ENCODE measurements around the gene ZSWIM9.
"Not testable (repeated sequence)": the region's sequence is repeated elsewhere in the genome, so short reads cannot be mapped to it uniquely, and the experiment has no call there.

Gene ZSWIM9

GRCh38 chr19:48220784-48221183 is 50.3 kb downstream of the ZSWIM9 start:
- DNase-seq: not testable (repeated sequence)

DNA sequence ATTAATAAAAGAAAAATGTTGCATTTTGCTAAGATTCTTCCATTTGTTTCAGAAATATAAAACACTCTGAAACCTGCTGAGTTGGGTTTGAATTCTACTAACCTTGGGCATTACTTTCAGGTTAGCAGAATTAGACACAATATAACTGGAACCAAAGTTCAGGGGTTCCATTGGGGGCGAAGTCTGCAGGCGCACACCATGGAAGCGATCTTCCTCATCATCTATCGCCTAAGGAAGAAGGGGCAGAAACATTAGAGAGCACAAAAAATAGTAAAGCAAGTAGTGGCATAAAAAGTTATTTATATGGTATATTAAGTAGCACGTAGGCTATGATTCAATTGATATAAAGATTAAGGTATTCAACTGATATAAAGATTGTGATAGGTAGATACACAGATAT is 51.1 kb downstream of the ZSWIM9 start:
- no peak for DNase-seq

DNA sequence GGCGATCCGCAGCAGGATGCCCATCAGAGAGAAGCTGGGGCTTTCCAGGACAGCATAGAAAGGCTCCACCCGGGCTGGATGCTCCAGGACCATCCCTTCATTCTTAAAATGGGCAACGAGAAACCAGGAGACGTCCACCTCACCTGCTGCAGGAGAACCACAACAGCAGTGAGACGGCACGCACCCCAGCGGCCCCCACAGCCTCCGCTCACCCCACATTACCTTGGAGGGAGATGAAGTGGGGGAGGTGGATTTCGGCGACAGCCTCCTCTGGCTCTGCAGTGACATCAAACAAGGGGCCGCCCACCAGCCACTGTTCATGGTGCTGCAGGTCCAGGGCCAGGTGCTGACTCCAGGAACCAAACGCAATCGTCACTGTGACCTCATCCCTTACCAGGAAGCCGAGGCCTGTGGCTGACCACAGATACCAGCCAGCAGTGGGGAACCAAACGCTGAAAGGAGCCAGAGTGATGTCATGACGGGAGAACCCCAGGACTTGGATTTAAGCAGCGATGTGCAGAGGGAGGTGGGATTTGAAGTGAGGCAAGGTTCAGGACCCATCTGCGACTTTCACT is 60.2 kb downstream of the ZSWIM9 start:
- no peak for DNase-seq

GRCh38 chr19:48237057-48237456 is 66.6 kb downstream of the ZSWIM9 start:
- no peak for DNase-seq

- DNase-seq: no peak
Observed at GRCh38 chr19:48239120-48239519, 68.6 kb downstream of the ZSWIM9 start.

DNA sequence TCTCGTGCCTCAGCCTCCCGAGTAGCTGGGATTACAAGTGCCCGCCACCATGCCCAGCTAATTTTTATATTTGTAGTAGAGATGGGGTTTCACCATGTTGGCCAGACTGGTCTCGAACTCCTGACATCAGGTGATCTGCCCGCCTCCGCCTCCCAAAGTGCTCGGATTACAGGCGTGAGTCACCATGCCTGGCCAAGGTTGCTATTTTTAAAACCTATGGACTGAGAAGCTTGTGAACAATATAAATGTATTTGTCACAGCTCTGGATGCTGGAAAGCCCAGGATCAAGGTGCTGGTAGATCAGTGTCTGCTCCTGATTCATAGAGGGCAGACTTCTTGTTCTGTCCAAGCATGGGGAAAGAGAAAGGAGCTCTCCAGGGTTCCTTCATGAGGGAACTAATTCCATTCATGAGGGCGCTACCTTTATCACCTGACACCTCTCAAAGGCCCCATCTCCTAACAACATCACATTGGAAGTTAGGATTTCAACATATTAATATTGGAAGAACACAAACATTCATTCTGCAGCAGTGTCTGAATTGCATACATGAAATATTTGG is 69.2 kb downstream of the ZSWIM9 start:
- DNase-seq: no peak

DNA sequence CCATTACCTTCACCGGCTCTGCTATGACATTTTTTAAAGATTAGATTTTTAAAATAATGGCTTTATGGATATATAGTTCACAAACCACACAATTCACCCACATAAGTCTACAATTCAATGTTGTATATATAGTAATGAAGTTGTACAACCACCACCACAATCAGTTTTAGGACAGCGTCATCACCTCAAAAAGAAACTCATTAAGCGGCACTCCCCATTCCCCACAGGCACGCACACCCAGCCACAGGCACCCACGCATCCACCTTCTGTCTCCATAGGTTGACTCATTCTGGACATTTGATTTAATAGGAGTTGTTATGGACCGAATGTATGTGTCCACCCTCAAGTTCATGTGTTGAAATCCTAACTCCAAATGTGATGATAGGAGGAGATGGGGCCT is 71.3 kb downstream of the ZSWIM9 start:
- DNase-seq: not testable (repeated sequence)

DNA sequence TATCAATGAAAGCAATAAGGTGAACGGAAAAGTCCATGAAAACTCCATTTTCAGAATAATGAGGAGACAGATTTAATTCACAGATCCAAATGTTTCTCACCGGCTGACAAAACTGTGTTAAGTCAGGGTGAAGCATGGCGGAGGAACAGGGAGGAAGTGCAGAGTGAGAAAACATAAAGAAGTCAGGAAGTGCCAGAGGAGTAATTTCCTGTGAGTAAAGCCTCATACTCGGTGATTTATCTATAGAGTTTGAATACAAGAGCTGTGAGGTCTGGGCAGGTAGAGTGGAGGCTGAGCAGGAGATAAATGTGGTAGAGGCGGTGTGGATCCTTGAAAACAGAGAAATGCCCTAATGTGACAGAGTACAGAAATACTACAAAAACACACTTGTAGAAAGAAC is 73.8 kb downstream of the ZSWIM9 start:
- no peak for DNase-seq

DNA sequence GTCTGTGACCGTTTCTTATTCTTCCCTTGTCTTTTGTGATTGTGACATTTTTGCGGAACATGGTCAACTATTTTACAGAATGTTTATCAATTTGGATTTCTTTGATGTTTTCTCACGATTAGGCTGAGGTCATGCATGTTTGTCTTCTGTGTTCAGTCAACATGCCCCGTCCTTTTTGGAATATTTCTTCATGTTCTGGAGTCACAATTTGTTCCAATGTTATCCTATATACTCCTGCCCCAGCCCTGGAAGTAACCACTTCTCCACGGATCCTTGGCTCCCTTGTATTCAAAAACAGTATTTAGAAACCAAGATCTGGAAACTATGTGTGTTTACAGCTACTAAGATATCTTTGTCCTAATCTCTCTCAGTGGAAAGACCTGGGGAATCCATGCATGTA is 75.6 kb downstream of the ZSWIM9 start:
- no peak for DNase-seq

GRCh38 chr19:48247212-48247611 is 76.7 kb downstream of the ZSWIM9 start:
- DNase-seq: no peak

All from DMS153 (cell line).